ENCODE data around the gene OGN.

The OGN gene

GRCh38 chr9:92353051-92353450 lies 51.3 kb downstream of the OGN start:
- no peak for TF ChIP-seq EZH2phosphoT487 (IDR thresholded peaks at IDR 0.05; ENCODE audit: low read length)
- no peak for TF ChIP-seq CTCF (IDR thresholded peaks at IDR 0.05; ENCODE audit: low read length)
- no peak for TF ChIP-seq EZH2 (optimal IDR thresholded peaks at IDR 0.05; ENCODE audit: low read depth, low read length)
- Histone ChIP-seq H3K9me2 (replicated peaks; ENCODE audit: insufficient read depth, low read length) (no peaks in the 10 kb centered on the region), H3K36me3 (replicated peaks; ENCODE audit: insufficient read depth, low read length) (no peaks in the 10 kb centered on the region), H3K27ac (ENCODE audit: low read length) (no peak overlapping the region), H3K9me3 (replicated peaks; ENCODE audit: insufficient read depth, low read length) (no peaks in the 10 kb centered on the region), H4K20me1 (ENCODE audit: insufficient read depth, low read length) (no peaks in the 10 kb centered on the region), H3K9ac (ENCODE audit: low read length) (no peak overlapping the region), H3K4me1 (ENCODE audit: low read length) (no peaks in the 10 kb centered on the region), H3F3A (ENCODE audit: insufficient read depth, low read length) (no peaks in the 10 kb centered on the region), H3K27me3 (replicated peaks; ENCODE audit: insufficient read depth, low read length) (no peaks in the 10 kb centered on the region), H3K4me2 (ENCODE audit: low read depth, low read length) (no peak overlapping the region), H3K4me3 (ENCODE audit: low read length) (no peak overlapping the region), H2AFZ (ENCODE audit: low read length) (no peak overlapping the region), H3K79me2 (ENCODE audit: low read length) (no peaks in the 10 kb centered on the region; the same call in 1 of the 2 replicates)
- DNase-seq = no peak

GRCh38 chr9:92350740-92351133 lies 53.6 kb downstream of the OGN start:
- Histone ChIP-seq H3K79me2 (ENCODE audit: low read length) (no peaks in the 10 kb centered on the region), H3K9ac (ENCODE audit: low read length) (no peak overlapping the region), H3K9me3 (replicated peaks; ENCODE audit: insufficient read depth, low read length) (no peaks in the 10 kb centered on the region), H3K4me3 (ENCODE audit: low read length) (no peak overlapping the region), H2AFZ (ENCODE audit: low read length) (no peak overlapping the region), H3K27me3 (replicated peaks; ENCODE audit: insufficient read depth, low read length) (no peaks in the 10 kb centered on the region), H3K4me1 (ENCODE audit: low read length) (no peaks in the 10 kb centered on the region), H3K36me3 (replicated peaks; ENCODE audit: insufficient read depth, low read length) (no peaks in the 10 kb centered on the region), H4K20me1 (ENCODE audit: insufficient read depth, low read length) (no peaks in the 10 kb centered on the region), H3K9me2 (replicated peaks; ENCODE audit: insufficient read depth, low read length) (no peaks in the 10 kb centered on the region), H3K27ac (ENCODE audit: low read length) (no peak overlapping the region), H3K4me2 (ENCODE audit: low read depth, low read length) (no peak overlapping the region), H3F3A (ENCODE audit: insufficient read depth, low read length) (no peaks in the 10 kb centered on the region)
- no peak for DNase-seq
- no peak for TF ChIP-seq EZH2phosphoT487 (IDR thresholded peaks at IDR 0.05; ENCODE audit: low read length)
- no peak for TF ChIP-seq CTCF (IDR thresholded peaks at IDR 0.05; ENCODE audit: low read length)
- TF ChIP-seq EZH2 (optimal IDR thresholded peaks at IDR 0.05; ENCODE audit: low read depth, low read length) = no peak

- DNase-seq = no peak
- Histone ChIP-seq H3K4me3 (ENCODE audit: low read length) (no peak overlapping the region), H3K9ac (ENCODE audit: low read length) (no peak overlapping the region), H3K79me2 (ENCODE audit: low read length) (no peaks in the 10 kb centered on the region), H3K27me3 (replicated peaks; ENCODE audit: insufficient read depth, low read length) (no peaks in the 10 kb centered on the region), H2AFZ (ENCODE audit: low read length) (no peak overlapping the region), H3K4me1 (ENCODE audit: low read length) (no peaks in the 10 kb centered on the region), H3K27ac (ENCODE audit: low read length) (no peak overlapping the region), H3K4me2 (ENCODE audit: low read depth, low read length) (no peak overlapping the region), H3F3A (ENCODE audit: insufficient read depth, low read length) (no peaks in the 10 kb centered on the region), H3K9me2 (replicated peaks; ENCODE audit: insufficient read depth, low read length) (no peaks in the 10 kb centered on the region), H3K36me3 (replicated peaks; ENCODE audit: insufficient read depth, low read length) (no peaks in the 10 kb centered on the region), H4K20me1 (ENCODE audit: insufficient read depth, low read length) (no peaks in the 10 kb centered on the region), H3K9me3 (replicated peaks; ENCODE audit: insufficient read depth, low read length) (no peaks in the 10 kb centered on the region)
- no peak for TF ChIP-seq EZH2phosphoT487 (IDR thresholded peaks at IDR 0.05; ENCODE audit: low read length)
- TF ChIP-seq EZH2 (optimal IDR thresholded peaks at IDR 0.05; ENCODE audit: low read depth, low read length) = no peak
- no peak for TF ChIP-seq CTCF (IDR thresholded peaks at IDR 0.05; ENCODE audit: low read length)
Observed at GRCh38 chr9:92349771-92350739, 54.3 kb downstream of the OGN start.

All from MM.1S (cell line).